HG03575 (cell line): ENCODE data around the gene STH.
"Not testable (repeated sequence)": the region's sequence is repeated elsewhere in the genome, so short reads cannot be mapped to it uniquely, and the experiment has no call there.

Experiments used
- ATAC-seq: cut with Tn5 transposase; IDR thresholded peaks from one replicate; pipeline ENCODE4 v1.9.1; 2021; ENCODE audit not compliant: unreplicated experiment, insufficient number of reproducible peaks, low FRiP score; ENCODE audit errors: extremely low read depth

Gene STH

DNA sequence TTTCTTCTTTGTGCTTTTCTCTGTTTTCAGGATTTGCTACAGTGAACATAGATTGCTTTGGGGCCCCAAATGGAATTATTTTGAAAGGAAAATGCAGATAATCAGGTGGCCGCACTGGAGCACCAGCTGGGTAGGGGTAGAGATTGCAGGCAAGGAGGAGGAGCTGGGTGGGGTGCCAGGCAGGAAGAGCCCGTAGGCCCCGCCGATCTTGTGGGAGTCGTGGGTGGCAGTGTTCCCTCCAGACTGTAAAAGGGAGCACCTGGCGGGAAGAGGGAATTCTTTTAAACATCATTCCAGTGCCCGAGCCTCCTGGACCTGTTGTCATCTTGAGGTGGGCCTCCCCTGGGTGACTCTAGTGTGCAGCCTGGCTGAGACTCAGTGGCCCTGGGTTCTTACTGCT is 1.2 kb downstream of the STH start:
- ATAC-seq = no peak

GRCh38 chr17:46000757-46001156 is 1.7 kb downstream of the STH start:
- no peak for ATAC-seq

GRCh38 chr17:46001390-46002310 is 2.6 kb downstream of the STH start:
- no peak for ATAC-seq

GRCh38 chr17:46002311-46002972 is 3.4 kb downstream of the STH start:
- no peak for ATAC-seq

DNA sequence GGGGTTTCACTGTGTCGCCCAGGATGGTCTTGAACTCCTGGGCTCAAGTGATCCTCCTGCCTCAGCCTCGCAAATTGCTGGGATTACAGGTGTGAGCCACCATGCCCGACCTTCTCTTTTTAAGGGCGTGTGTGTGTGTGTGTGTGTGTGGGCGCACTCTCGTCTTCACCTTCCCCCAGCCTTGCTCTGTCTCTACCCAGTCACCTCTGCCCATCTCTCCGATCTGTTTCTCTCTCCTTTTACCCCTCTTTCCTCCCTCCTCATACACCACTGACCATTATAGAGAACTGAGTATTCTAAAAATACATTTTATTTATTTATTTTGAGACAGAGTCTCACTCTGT is 3.9 kb downstream of the STH start:
- no peak for ATAC-seq

GRCh38 chr17:46003907-46004748 is 5.1 kb downstream of the STH start:
- ATAC-seq = no peak

- ATAC-seq = not testable (repeated sequence)
Measured at GRCh38 chr17:46006082-46006481, 7.0 kb downstream of the STH start.

- no peak for ATAC-seq
Measured at GRCh38 chr17:46007461-46007965, 8.5 kb downstream of the STH start.

- ATAC-seq = no peak
Measured at GRCh38 chr17:46008591-46008990, 9.5 kb downstream of the STH start.

DNA sequence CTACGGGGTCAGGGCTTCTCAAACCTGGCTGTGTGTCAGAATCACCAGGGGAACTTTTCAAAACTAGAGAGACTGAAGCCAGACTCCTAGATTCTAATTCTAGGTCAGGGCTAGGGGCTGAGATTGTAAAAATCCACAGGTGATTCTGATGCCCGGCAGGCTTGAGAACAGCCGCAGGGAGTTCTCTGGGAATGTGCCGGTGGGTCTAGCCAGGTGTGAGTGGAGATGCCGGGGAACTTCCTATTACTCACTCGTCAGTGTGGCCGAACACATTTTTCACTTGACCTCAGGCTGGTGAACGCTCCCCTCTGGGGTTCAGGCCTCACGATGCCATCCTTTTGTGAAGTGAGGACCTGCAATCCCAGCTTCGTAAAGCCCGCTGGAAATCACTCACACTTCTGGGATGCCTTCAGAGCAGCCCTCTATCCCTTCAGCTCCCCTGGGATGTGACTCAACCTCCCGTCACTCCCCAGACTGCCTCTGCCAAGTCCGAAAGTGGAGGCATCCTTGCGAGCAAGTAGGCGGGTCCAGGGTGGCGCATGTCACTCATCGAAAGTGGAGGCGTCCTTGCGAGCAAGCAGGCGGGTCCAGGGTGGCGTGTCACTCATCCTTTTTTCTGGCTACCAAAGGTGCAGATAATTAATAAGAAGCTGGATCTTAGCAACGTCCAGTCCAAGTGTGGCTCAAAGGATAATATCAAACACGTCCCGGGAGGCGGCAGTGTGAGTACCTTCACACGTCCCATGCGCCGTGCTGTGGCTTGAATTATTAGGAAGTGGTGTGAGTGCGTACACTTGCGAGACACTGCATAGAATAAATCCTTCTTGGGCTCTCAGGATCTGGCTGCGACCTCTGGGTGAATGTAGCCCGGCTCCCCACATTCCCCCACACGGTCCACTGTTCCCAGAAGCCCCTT is 10.9 kb downstream of the STH start:
- no peak for ATAC-seq

GRCh38 chr17:46010597-46011186 is 11.6 kb downstream of the STH start:
- no peak for ATAC-seq

- no peak for ATAC-seq
Measured at GRCh38 chr17:46011711-46012505, 12.9 kb downstream of the STH start.

GRCh38 chr17:46012506-46013079 is 13.5 kb downstream of the STH start:
- no peak for ATAC-seq

DNA sequence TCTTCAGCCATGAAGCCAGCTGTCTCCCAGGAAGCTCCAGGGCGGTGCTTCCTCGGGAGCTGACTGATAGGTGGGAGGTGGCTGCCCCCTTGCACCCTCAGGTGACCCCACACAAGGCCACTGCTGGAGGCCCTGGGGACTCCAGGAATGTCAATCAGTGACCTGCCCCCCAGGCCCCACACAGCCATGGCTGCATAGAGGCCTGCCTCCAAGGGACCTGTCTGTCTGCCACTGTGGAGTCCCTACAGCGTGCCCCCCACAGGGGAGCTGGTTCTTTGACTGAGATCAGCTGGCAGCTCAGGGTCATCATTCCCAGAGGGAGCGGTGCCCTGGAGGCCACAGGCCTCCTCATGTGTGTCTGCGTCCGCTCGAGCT is 14.1 kb downstream of the STH start:
- ATAC-seq = no peak

DNA sequence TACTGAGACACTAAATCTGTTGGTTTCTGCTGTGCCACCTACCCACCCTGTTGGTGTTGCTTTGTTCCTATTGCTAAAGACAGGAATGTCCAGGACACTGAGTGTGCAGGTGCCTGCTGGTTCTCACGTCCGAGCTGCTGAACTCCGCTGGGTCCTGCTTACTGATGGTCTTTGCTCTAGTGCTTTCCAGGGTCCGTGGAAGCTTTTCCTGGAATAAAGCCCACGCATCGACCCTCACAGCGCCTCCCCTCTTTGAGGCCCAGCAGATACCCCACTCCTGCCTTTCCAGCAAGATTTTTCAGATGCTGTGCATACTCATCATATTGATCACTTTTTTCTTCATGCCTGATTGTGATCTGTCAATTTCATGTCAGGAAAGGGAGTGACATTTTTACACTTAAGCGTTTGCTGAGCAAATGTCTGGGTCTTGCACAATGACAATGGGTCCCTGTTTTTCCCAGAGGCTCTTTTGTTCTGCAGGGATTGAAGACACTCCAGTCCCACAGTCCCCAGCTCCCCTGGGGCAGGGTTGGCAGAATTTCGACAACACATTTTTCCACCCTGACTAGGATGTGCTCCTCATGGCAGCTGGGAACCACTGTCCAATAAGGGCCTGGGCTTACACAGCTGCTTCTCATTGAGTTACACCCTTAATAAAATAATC is 14.6 kb downstream of the STH start:
- ATAC-seq = no peak

GRCh38 chr17:46019408-46019925 is 20.4 kb downstream of the STH start:
- ATAC-seq = not testable (repeated sequence)
